Epithelial cell of esophagus (primary cell): ENCODE measurements around the gene DYNC2LI1.
A peak's percentile ranks its signal among the peaks of the same experiment; 100 is the strongest.

Source experiments
- DNase-seq: peaks from one replicate; pipeline ENCODE4 v3.0.0; 2010; ENCODE audit warnings: low read depth
- H3K4me3 ChIP-seq: 2 replicates; pipeline ENCODE4 v1.5.1; 2011; ENCODE audit warnings: mild to moderate bottlenecking, low read length, control low read depth
- TF ChIP-seq, protein P1 (sequence below): IDR thresholded peaks from 2 replicates; pipeline ENCODE4 v1.5.1; 2011; ENCODE audit warnings: low read depth, mild to moderate bottlenecking, low read length, control low read depth, inconsistent platforms; ENCODE audit not compliant: insufficient read depth; ENCODE audit errors: missing control alignments

The DYNC2LI1 gene

DNA sequence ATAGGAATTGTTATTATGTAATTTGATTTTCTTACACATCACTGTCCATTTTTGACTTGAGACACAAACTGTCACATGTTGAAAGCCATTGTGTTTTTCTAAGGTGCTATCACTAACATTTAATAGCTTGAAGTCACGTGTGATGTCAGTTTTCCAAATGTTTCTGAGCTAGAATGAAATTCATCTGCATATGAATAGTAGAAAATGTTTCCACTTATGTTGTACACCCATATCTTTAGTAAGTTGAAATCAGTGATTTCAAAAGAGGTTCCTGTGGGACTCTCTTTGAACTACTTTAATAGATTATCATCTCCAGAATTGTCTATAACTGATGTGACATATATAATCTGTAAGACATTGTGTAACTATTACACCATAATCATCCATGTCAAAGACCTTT is 37.0 kb downstream of the DYNC2LI1 start:
- TF ChIP-seq, protein P1, sequence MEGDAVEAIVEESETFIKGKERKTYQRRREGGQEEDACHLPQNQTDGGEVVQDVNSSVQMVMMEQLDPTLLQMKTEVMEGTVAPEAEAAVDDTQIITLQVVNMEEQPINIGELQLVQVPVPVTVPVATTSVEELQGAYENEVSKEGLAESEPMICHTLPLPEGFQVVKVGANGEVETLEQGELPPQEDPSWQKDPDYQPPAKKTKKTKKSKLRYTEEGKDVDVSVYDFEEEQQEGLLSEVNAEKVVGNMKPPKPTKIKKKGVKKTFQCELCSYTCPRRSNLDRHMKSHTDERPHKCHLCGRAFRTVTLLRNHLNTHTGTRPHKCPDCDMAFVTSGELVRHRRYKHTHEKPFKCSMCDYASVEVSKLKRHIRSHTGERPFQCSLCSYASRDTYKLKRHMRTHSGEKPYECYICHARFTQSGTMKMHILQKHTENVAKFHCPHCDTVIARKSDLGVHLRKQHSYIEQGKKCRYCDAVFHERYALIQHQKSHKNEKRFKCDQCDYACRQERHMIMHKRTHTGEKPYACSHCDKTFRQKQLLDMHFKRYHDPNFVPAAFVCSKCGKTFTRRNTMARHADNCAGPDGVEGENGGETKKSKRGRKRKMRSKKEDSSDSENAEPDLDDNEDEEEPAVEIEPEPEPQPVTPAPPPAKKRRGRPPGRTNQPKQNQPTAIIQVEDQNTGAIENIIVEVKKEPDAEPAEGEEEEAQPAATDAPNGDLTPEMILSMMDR: no peak
- H3K4me3 ChIP-seq: no peak overlapping the region
- no peak for DNase-seq

DNA sequence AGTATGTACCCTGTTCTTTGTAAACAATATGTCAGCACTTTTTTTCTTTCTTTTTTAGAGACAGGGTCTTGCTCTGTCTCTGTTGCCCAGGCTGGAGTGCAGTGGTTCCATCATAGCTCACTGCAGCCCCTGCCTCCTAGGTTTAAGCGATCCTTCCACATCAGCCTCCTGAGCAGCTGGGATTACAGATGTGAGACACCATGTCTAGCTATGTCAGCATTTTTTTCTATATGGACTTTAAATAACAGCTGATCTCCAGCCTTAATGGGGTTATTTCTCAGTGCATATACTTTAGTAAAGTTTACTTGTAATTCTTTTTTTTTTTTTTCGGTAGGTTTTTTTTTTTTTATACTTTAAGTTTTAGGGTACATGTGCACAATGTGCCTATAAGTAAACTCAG is 38.2 kb downstream of the DYNC2LI1 start:
- H3K4me3 ChIP-seq: no peak overlapping the region
- TF ChIP-seq, protein P1: no peak
- no peak for DNase-seq

DNA sequence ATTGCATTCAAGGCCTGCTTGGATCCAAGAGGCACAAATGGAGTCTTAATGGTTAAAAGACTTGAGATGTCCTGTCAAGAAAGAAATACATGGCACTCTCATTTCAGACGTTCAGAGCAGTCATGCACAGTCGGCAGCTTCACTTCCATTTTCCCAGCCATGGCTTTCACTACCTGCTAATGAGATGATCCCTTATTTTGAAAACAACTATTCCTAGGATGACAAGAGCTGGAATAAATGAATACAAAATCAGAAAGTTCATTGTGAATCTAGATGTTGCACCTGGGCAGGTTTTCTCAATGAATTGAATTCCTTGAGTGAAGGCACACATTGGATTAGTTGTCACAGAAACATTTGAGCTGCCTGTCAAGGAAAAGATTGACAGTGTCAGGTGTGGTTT is 39.1 kb downstream of the DYNC2LI1 start:
- TF ChIP-seq, protein P1: no peak

DNA sequence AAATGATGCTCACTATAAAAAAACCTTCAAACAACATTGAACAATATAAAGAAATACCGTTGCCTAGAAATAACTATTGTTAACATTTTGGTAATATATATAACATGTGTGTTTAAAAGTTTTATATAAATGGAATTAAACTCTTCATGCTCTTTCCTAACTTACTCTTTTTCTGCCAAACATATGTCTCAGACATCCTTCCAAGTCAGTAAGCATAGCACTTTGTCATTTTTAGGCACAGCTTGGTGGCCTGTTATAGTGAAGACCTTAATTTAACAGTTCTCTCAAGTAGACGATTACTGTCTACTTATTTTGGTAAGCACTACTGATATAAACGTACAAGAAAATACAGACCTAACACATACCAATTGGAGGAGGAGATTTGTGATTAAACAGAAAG is 40.9 kb downstream of the DYNC2LI1 start:
- no peak overlapping the region for H3K4me3 ChIP-seq
- TF ChIP-seq, protein P1: no peak
- DNase-seq: no peak

More for the DNA sequence above, 39.1 kb downstream of the DYNC2LI1 start:
- no peak for DNase-seq
- no peak overlapping the region for H3K4me3 ChIP-seq

DNA sequence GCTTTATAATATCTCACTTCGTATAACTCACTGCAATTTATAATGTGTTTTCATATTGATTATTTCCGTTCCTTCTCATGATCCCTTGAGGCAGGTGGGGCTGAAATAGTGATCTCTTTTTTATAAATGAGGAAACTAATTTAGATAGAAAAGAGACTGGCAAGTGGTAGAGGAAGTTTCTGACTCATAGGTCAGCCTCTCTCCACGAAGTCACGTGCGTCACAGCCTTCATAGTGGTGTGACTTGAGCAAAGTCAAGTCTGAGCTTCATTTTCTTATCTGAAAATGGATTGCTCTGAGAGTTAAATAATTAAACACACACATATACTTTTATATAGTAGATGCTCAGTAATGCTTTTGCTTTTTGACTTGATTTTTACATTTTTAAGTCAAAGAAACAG is 44.9 kb downstream of the DYNC2LI1 start:
- peak; percentile 51 for DNase-seq
- no peak overlapping the region for H3K4me3 ChIP-seq
- TF ChIP-seq, protein P1: no peak

DNA sequence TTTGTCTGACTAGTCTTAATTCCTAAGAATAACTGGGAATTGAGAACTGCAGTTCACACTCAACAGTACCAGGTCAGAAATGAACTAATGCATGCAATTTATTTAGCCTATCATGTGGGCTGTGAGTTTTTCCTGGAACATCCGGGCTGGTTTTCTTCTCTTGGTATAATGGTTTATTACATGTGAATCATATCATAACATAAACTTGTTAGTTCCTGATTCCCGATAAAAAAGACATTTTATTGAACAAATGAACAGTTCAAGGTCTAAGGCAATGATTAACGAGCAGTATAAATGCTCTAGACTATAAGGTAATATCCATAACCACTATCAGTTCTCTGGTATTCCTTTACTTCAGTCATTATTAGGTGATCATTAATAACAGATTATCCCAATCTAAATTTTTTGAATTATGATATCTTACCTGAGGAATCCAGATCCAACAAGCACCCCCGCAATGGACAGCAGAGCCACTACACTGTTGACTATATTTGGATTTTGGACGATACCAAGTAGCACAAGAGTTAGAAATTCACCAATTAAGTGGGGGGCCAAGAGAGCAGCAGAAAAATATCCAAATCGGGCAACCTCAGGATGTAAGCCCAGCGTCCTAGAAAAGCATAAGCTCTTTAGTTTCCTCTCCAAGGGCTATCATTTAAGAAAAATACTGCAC is 45.8 kb downstream of the DYNC2LI1 start:
- TF ChIP-seq, protein P1: no peak
- DNase-seq: no peak
- no peak overlapping the region for H3K4me3 ChIP-seq

DNA sequence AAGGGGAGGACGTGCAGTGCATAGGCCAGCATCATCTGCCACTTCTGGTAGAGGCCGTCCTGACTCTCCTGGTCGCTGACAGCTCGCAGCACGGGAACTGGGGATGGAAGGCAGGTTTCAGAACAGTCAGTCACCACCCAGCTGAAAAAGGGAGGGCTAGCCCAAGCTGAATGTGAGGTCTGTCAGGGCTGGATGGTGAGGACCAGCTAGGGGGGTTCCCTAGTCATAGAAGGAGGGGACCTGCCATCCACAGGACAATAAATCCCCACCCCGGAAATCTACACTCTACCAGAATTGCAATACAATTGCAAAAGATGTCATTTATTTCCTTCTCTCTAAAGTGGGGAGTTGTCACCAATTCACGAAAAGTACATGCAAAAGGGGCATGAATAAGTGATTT is 49.0 kb downstream of the DYNC2LI1 start:
- no peak overlapping the region for H3K4me3 ChIP-seq
- TF ChIP-seq, protein P1: no peak
- no peak for DNase-seq
